IPS-11a (cell line): Measurements from ENCODE around the gene HOXB4.
A peak's percentile ranks its signal among the peaks of the same experiment; 100 is the strongest.

ENCODE experiments used
- H3K4me3 ChIP-seq: one replicate; pipeline ENCODE4 v1.5.1; 2013; ENCODE audit warnings: low read depth, low read length, control low read depth

HOXB4 gene

DNA sequence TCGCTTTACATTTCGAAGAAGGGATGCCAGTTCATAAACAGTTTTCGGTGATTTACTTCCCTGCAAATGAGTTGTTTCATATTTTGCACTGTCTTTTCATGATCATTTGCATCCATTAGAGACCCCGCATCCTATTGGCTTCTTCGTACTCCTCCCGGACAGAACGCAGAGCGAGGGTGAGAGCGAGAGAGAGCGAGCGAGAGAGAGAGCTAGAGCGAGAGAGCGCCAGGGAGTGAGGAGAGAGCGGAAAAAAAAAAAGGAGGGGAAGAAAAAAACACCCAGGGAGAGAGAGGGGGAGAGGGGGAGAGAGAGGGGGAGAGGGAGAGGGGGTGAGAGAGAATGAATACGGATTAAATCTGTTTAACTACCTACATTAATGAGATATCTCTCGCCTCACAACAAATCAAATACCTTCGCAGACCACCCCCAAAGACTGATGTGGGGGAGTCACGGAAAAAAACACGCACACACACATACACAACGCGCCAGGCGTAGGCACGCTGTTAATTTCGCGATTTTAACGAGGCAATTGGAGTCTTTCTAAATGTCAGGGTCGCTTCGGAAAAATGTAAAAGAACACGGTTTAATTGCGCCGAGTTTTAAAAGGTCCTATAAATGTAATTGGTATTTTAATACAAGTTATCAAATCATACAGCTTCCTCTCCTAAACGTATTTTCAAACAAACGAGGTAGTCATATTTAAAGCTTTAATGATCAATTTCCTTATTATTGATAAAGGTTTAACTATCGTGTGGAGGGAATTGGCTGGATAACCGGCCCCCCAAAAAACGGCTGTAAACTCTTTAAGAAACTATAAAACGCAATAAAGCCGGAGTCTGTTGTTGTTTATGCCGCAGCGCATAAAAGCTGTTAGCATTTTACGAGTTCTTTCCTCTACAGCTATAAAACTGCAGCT, 37.2 kb upstream of the HOXB4 start, which contains the start of gene HOXB8:
HOXB8 (minus strand) TSS at position 246 of the 916 bp plus-strand sequence. CDS start 588 bp downstream, outside the sequence.
- H3K4me3 ChIP-seq, result no peak within 1 kb of the TSS

DNA sequence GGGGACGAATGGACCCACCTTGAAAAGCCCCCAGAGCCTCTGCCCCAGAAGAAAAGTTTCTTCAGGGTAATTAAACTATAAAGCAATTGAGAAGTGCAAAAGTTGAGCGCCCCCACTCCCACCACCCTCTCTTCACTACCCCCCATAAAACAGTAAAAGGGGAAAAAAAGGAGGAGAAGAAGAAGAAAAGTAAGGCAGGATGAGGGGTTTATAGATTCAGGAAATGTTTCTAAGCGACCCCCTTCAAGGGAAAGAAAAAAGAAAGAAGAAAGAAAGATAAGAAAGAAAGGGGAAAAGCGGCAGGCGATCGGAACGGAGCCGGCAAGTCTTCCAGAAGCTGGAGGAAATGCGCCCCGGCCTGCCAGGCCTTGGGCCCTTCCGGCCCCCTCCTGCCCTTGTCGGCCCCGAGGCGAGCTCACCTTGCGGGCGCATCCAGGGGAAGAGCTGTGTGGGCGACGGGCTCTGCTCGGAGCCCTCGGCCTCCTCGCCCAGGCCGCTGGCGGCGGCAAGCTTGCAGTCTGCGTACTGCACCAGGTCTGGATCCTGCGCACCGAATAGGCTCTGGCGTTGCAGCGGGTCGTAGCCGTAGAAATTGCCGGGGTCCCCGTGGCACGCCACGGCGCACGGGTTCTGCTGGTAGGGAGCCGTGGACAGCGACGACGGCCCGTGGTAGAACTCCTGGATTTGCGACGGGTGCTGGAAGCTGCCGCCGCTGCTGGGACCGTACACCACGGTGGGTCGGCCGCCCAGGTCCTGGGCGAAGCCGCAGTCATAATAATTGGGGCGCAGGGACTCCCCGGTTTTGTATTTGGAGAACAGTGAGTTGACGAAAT, 35.9 kb upstream of the HOXB4 start:
- H3K4me3 ChIP-seq, result no peak overlapping the region

DNA sequence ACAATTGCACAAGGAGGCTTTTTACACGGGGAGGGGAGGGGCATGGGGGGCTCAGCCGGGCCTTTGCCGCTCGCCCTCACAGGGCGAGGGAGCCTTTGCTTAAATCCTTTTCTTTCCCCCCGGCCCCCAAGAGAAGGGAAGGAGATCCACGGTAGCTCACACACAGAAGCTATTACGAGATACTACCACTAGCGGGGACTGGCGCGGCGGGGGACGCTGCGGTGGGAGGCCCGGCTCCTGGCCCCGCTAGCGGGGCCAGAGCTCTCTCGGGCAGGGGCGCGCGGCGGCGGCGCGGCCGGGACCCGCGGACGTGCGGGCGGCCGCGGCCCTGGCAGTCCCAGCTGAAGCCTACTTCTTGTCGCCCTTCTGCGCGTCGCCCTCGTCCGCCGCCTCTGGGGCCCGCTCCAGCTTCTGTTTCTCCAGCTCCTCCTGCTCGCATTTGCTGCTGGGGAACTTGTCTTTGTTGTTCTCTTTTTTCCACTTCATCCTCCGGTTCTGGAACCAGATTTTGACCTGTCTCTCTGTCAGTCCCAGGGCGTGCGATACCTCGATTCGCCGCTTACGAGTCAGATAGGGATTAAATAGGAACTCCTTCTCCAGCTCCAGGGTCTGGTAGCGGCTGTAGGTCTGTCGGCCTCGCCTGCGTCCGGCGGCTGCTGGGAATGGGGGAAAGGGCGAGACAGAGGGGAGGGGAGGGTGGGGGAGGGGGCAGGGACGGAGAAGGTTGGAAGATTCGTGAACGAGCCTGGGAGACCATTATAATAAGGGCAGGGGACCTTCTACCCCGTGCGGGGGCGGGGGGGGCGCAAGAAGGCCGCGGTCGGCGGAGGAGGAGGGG, 34.9 kb upstream of the HOXB4 start:
- H3K4me3 ChIP-seq, result no peak overlapping the region

DNA sequence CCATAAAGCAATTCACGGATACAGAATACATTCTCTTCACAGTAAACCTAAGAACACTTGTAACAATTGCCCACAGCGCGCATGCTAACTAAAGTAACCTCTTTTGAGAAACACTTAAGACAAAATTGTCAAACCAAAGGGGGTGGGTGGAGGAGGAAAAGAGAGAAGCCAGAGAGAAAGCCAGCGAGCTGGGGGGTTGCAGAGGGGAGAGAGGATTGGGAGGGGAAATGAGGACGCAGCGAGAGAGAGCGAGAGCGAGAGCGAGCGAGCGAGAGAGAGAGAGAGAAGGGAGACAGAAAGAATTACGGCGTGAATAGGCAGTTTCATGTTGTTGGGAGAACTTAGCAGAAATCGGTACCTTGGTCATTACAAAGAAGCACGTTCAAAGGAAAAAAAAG, 34.3 kb upstream of the HOXB4 start:
- no peak overlapping the region for H3K4me3 ChIP-seq

DNA sequence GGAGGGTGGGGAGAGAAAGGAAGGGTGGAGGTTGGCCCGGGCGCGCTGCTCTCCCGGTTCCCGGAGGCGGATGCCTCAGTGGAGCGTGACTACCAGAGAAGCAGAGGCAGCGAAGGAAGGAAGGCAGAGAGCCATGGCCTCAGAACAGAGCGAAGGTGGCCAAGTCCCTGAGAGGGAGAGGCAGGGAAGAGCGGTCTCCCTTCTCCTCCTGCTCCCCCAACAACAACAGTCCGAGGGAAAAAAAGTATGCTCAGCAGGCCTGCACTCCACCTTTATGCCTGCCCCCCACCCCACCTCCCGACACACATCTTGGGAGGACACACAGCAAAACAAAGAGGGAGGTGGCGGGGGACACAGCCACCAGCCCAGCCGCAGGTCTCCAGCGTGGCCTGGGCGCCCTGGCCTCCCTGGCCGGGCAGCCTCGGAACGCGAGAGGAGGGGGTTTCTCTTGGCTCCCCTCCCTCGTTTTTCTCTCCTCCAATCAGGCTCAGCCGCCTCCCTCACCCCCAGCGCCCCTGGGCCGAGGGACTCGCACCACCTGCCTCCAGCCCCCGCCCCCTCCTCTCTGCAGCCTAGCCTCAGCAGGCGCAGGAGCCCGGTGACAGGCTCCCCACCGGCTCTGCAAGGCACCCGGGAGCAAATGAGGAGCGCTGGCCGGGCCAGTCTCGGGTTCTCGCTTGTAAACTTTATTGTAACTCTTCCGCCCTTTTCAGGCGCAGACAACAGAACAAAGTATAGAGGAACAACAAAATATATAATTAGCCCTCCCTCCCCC, 33.7 kb upstream of the HOXB4 start:
- no peak overlapping the region for H3K4me3 ChIP-seq

DNA sequence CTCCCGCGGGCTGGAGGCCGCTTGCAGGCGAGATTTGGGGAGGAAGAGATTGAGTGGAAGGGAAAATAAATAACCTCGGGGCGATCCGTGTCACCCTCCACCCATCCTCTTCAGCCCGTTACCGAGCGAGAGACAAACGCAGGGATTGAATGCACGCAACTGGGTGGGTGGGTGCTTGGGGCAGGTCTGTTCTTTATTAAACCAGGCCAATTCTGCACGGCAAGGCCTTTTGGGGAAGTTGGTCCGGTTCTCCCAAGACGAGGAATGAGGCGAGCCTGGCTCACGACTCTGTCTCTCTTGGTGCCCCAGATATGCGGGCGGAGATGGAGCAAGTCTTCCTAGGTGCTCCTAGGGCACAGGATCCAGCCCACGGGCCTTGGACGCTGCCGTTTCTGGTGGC, 33.1 kb upstream of the HOXB4 start:
- no peak overlapping the region for H3K4me3 ChIP-seq

DNA sequence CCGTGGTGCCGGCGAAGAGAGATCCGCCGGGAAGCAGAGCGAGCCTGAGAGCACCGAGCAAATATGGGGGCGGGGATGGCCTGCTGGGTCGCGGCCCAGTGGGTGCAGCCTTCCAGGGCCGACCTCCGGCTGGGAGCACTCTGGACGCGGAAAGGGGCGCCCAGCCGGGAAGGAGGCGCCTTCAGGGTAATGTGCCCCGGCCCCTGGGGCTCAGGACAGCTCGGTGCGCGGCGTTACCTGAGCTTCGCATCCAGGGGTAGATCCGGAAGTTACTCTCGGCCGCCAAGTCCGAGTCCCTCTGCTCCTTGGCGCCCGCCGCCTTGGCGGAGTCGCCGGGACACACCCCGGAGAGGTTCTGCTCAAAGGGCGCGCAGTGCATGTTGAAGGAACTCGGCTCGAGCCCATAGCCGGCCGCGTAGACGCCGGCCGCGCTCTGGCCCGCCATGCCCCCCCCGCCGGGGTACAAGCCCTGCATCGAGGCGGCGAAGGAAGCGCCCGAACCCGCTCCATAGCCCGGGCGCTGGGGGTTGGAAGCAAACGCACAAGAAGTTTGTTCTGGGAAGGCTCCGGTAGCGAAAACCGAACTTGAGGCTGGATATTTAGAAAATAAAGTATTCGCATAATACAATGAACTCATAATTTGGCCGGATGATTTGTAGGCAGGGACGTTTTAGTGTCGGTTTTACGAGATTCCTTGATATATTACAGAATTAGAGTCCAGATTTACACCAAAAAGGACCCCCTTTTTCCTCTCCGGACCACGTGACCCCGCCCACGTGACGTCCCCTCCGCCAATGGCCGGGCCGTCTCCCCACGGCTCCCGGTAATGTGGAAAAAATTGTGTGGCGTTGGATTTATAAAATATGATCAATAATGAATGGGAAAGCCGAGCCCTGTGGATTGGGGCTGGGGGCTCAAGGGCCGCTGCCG, 32.4 kb upstream of the HOXB4 start, which contains the start of gene HOXB7:
HOXB7 (minus strand) TSS at position 736 of the 930 bp plus-strand sequence; CDS start at position 637, 99 bp downstream.
- no peak within 1 kb of the TSS for H3K4me3 ChIP-seq

DNA sequence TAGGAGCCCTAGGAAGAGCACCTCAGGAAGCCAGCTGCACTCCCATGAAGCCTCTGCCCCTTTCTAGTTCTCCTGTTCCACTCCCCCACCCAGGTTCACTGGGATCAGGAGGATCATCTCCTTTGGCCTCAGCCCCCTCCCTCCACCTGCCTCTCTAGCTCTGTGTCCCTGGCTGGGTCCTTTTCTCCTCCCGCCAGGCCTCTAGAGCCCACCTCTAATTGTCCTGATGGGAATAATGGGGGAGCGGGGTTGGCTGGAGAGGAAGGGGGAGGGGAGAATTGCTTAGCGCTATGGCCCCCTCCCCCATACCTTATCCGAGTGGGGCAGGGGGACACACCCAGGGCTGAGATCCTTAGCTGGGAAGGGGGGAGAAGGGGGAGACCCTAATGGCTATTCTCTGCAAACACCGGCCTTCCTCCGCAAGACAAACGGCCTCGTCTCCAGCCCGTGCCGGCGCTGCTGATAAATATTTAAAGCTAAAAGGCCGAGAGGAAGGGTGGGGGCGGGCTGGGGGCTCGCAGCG, 31.7 kb upstream of the HOXB4 start:
- H3K4me3 ChIP-seq, result no peak overlapping the region

DNA sequence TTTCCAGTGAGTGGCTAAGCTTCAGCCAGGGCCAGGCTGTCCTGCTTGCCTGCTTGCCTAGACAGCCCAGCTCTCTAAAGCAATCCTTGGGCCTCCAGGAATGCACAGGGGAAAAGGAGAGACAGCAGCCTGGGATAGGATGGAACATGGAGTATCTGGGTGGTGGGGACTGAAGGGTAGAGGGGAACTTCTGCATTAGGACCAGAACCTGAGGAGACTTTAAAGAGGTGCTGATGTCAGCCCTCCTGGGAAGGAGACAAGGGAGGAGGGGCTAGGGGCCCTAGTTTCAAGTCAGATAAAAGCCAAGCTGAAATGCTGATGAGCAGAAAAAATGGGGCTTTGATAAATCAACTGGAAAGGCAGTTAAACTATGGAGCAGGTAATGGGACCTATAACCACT, 30.9 kb upstream of the HOXB4 start:
- peak overlapping the region; percentile 4 for H3K4me3 ChIP-seq

DNA sequence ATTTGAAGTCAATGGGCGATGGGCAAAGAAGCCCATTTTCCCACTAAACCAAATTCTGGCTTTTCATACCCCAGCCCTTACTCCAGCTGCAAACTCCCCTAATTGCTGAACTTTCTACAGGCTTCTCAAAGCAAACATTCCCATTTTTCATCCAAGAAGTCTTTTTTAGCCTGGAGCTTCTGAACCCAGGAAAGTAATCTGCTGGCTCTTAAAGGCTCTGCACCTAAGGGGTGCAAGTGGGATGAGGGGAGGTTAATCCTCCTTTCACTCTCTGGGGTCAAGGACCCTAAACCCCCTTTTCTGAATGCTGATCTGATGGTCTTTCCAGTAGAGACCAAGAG, 30.3 kb upstream of the HOXB4 start:
- H3K4me3 ChIP-seq, result no peak overlapping the region

DNA sequence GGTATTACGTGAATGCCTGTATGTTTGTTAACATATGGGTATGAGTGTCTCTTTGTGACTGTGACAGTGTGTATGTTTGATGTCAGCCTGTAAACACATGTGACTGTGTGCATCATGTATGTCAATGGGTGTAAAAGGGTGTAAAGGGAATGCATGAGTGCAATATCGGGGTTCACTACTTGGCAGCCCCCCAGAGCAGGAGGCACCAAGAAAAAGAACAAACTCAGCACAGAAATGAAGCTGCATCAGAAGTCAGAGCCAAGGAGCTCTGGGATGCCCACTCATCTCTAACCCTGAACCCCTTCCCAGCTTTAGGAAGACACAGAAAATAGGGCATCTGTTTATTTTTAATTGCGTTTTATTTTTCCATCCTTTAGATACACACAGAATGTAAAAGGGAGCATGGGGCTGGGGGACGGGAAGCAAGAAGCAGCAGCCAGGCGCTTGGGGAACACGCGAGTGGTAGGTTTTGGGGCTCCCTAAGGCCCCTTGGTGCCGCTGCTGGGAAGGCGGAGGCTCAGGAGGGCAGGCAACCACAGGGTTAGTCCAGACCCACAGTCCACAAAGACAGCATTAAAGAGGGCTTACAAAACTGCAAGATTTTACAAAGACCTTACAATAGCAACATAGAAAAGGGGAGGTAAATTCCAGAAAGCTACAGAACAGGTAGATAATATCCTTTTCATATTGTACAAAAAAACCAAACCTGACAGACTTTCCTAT, 28.9 kb upstream of the HOXB4 start:
- no peak overlapping the region for H3K4me3 ChIP-seq

DNA sequence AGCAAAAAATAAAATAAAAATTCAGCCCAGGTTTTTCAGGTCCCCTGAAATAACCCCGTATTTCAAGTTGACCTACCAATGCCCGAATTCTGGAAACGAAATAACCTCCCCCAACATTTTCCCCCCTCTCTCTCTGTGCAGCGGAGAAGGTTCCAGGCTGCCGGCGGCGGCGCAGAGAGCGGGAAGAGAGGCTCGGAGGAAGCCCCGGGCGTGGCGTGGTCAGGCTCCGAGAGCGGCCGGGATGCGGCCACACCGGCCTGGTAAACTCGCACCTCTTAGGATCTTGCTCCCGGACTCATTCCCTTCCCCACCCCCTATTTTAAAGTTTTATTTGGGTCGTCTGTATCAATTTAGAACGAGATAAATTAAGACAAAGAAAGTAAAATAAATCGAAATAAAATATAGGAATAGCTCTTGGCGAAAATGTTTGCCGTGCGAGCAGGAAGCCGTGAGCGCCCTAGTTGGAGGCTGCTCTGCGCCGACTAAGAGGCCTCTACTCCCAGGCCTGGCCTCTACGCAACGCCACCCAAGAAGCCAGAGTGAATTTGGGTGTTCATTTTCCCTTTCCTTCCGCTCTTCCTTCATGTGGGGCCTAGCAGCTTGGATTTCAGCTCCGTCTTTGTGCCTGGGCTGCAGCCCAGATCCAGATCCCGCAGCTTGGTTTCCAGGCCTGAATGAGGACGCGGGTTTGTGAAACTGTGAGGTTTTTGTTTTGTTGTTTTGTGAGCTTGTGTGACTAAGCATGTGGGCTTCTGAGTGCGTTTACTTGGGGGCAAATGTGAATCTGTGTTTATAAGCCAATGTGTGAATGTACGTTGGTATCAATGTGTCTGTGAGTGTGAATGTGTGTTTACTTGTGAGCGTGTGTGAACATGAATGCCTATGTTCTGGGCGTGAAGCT, 28.1 kb upstream of the HOXB4 start:
- no peak overlapping the region for H3K4me3 ChIP-seq

DNA sequence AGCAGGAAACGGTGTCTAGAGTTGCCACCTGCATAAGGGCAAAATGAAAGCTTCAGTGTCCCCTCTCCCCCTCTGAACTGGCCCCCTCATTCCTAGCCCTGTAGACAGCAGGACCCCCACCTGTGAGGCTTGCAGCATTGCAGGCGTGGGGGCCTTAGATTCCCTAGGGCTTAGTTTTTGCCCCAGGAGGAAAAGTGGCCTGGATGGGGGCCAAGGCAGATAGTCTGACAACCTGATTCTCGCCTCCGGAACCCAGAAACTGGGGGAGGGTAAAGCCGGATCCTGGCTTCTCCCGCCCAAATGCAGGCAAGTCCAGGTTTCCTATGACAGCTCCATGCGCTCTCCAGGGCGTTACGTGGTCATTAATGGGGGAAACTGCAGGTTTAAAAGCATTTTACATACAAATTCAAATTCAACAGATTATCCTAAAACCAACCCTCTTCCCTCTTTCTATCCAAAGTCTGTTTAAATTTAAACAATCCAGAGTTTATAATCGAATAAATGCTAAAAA, 27.3 kb upstream of the HOXB4 start:
- H3K4me3 ChIP-seq, result no peak overlapping the region

DNA sequence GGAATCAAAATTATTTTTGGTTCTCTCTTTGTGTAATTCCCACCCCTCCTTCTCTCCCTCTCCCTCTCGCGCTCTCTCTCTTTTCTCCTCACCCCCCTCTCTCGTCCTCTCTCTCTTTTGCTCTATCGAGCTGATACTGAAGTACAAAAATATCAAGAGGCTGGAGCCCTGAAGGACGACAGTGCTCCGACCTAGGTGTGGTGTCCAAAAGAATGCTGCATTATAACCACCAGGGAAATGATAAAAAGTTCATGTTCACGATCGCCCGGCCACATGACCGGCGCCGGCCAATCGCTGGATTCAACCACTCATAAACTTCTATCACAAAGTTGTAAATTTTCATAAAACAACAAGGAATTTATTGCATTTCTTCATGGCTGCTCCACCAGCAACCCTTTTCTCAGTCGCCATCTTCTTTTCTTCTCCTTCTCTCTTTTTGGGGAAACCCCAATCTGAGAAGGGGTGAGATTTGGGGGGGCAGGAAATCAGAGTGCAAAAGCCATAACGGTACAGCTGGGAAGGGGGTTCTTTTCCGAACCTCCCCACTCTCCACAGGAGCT, 26.7 kb upstream of the HOXB4 start, which contains the start of gene HOXB6:
HOXB6 (minus strand) TSS at position 217 of the 560 bp plus-strand sequence. CDS start 6,836 bp downstream, outside the sequence.
- H3K4me3 ChIP-seq, result no peak within 1 kb of the TSS

DNA sequence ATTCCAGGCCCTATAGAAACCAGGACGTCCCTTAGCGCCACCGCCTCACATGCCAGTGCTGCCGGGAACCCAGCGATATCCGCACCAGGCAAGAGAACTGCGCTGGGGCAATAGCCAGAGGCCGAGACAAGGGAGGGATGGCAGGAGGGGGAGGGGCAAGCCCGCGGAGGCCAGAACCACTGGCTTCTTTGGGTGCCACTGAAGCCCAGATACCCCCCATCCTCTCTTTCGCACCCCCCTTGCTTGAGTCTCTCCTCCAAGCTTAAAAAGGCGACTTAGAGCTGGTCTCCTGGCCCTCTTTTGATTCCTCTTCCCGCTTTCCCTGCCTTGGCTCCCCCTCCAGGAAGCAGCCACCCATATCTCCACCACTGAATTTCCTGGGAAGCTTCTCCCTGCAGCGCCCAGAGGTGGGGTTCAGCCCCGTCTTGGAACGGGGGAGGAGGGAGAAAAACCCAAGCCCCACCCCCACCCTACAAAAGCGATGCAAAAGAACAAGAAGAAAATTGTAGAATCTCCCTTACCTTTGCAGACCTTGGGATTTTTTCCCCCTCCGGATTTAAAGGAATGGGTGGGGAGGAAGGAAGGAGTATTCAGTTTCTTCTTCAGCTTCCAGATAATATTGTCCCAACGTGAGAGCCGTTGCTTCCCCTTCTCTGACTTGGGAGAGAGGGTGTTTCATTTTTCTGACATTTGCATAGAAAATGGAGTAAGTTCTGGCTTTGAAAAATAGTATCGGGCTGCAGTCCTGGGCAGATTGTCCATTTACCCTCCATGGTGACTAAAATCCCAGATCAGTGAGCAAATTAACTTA, 26.0 kb upstream of the HOXB4 start:
- H3K4me3 ChIP-seq, result no peak overlapping the region
